SK-N-MC (cell line): ENCODE results near the gene SNF8.

Experiments
- DNase-seq: peaks from one replicate; pipeline ENCODE4 v3.0.0-alpha.2; 2011; ENCODE audit warnings: low read depth, low spot score
- H3K27ac ChIP-seq: fragments of 200-600 bp; sonication (generic); 2 replicates; pipeline ENCODE4 v1.5.1; 2016; ENCODE audit warnings: mixed run types
- H3K36me3 ChIP-seq: fragments of 200-600 bp; sonication (generic); 2 replicates; pipeline ENCODE4 v1.6.1; 2017; ENCODE audit warnings: antibody characterized with exemption, low read length, mixed read lengths; ENCODE audit not compliant: insufficient read depth
- H3K4me3 ChIP-seq: fragments of 200-600 bp; sonication (generic); 2 replicates; pipeline ENCODE4 v1.5.1; 2016
- H3K9ac ChIP-seq: fragments of 200-600 bp; sonication (generic); 2 replicates; pipeline ENCODE4 v1.8.0; 2017; ENCODE audit warnings: mixed run types, mixed read lengths; ENCODE audit not compliant: insufficient read length
- H3K9me3 ChIP-seq: fragments of 200-600 bp; sonication (generic); 2 replicates; pipeline ENCODE4 v1.6.1; 2017; ENCODE audit warnings: low read depth, mild to moderate bottlenecking, antibody characterized with exemption, low read length, moderate library complexity, mixed read lengths
- EZH2 ChIP-seq: fragments of 200-600 bp; sonication (generic); IDR thresholded peaks from one replicate; pipeline ENCODE4 v1.6.1; 2017; ENCODE audit warnings: antibody characterized with exemption
- FOXP2 ChIP-seq: optimal IDR thresholded peaks from 2 replicates; pipeline ENCODE3; 2011; ENCODE audit warnings: mild to moderate bottlenecking, moderate library complexity; ENCODE audit not compliant: insufficient read depth; ENCODE audit errors: extremely low read length, control extremely low read depth
- POLR2AphosphoS5 ChIP-seq: IDR thresholded peaks from 2 replicates; pipeline ENCODE4 v1.6.1; 2012; ENCODE audit warnings: mild to moderate bottlenecking, low read depth, low read length, borderline replicate concordance

SNF8 gene

DNA sequence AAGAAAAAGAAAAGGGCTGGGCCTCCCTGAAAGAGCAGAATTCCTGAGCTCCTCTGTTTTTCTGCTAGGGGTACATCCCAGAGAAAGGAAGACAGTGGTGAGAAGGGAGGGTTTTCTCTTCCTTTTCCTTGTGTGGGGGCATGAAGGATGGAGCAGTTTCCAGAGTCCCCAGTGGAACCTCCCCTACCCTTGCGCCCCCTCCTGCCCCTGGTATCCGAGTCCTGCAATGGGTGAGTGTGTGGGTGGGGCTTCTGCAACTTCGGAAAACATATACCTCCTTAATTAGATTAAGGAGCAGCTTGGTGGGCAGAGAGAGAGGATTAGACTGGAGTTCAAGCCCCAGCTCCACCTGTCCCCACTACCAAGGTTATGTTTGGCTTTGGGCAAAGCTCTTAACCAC, 29.2 kb upstream of the SNF8 start:
- DNase-seq = no peak
- H3K36me3 ChIP-seq = no peaks in the 10 kb centered on the region
- no peak overlapping the region for H3K4me3 ChIP-seq
- TF ChIP-seq EZH2 = no peak
- TF ChIP-seq FOXP2 = no peak
- no peak for TF ChIP-seq POLR2AphosphoS5
- no peak overlapping the region for H3K27ac ChIP-seq
- H3K9me3 ChIP-seq = no peaks in the 10 kb centered on the region
- no peak overlapping the region for H3K9ac ChIP-seq

DNA sequence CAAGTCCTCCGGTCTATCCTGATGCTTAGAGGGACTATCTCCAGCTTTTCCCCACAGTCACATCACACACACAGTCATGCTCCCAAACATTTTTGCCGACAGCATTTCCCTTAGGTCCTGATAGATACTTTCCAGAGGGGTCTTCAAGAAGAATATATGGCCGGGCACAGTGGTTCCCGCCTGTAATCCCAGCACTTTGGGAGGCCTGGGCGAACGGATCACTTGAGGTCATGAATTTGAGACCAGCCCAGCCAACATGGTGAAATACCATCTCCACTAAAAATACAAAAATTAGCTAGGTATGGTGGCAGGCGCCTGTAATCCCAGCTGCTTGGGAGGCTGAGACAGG, 28.1 kb upstream of the SNF8 start:
- TF ChIP-seq FOXP2 (no peak), EZH2 (no peak), POLR2AphosphoS5 (no peak)
- Histone ChIP-seq H3K9me3 (no peaks in the 10 kb centered on the region), H3K27ac (no peak overlapping the region), H3K9ac (no peak overlapping the region), H3K4me3 (no peak overlapping the region), H3K36me3 (no peaks in the 10 kb centered on the region)
- DNase-seq = no peak

DNA sequence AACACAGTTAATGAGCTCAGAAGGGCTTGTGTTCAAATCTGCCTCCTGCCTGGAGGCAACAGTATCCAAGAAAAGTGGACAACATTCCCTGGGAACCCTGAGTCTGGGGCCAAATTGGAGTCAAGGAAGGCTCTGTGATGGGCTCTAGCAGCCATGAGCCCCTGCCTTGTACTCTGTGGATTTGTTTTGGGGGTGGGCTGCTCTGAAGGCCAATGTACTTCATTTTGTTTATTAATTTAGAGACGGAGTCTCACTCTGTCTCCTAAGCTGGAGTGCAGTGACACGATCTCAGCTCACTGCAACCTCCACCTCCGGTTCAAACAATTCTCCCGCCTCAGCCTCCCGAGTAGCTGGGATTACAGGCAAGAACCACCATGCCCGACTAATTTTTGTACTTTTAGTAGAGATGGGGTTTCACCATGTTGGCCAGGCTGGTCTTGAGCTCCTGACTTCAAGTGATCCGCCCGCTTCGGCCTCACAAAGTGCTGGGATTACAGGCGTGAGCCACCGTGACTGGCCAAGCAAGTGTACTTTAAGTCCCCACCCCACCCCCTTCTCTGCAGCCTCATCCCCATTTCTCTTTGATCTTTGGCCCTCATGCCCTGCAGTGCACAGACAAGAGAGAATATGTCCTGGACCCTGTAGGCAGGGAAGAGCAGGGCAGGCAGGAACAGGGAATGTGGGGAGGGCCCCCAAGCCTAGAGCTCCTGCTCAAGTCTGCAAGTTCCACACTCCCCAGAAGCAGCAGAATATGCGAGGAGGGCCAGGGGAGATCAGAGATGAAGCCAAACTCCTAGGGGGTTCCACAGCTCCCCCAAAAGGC, 26.4 kb upstream of the SNF8 start:
- no peak overlapping the region for H3K4me3 ChIP-seq
- no peak for DNase-seq
- no peaks in the 10 kb centered on the region for H3K9me3 ChIP-seq
- no peak overlapping the region for H3K9ac ChIP-seq
- H3K27ac ChIP-seq = no peak overlapping the region
- TF ChIP-seq EZH2 = no peak
- no peaks in the 10 kb centered on the region for H3K36me3 ChIP-seq

DNA sequence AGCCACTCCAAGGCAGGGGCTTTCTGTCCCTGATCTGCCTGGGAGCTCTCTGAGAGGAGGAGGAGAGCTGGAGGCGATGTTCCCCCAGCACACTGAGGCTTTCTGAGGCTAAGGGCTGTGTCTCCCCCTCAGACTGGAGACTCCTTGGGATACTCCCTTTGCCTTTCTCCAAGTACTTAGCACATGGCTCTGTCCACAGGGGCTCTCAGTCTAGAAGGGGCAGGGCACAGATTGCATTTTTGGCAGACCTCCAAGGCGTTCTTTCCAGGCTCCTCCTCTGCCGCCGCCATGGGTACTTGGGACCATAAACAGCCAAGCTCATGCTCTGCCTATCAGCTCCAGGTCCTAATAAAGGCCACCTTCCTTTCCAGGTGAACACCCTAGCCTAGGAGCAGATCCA, 25.6 kb upstream of the SNF8 start:
- no peak for TF ChIP-seq EZH2
- TF ChIP-seq POLR2AphosphoS5 = no peak
- TF ChIP-seq FOXP2 = no peak
- H3K9me3 ChIP-seq = no peaks in the 10 kb centered on the region
- H3K27ac ChIP-seq = peak overlapping the region; percentile 46; the same call in 1 of the 2 replicates
- peak overlapping the region; percentile 28 for H3K9ac ChIP-seq
- H3K36me3 ChIP-seq = no peaks in the 10 kb centered on the region
- no peak for DNase-seq
- H3K4me3 ChIP-seq = no peak overlapping the region

DNA sequence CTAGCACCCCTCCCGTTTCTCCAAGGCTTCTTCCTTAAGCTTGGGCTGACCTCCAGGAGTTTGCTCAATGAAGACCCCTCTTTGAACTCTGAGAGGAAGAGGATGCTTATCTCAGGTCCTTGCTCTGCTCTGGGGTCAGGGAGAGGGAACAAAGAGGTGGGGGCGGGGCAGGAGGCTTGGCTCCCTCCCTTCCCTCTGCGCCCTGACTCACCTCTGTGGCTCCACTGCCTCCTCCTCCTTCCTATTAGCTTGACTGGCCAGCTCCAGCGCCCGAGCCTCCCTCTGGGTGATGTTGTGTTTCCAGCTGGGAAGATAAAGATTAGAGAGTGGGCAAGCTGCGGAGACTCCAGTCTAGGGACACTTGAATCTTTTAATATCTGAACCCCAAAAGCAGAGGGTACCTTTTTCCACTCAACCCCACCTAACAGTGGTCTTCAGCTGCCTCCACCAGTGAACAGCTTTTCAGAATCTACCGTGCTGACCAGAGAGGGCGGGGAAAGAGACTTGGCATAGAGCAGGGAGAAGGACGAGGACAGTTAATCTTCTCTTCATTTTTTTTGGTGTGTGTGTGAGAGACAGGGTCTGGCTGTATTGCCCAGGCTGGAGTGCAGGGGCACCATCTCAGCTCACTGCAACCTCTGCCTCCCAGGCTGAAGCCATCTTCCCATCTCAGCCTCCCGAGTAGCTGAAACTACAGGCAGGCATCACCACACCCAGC, 17.0 kb upstream of the SNF8 start:
- H3K4me3 ChIP-seq = no peak overlapping the region
- H3K27ac ChIP-seq = no peak overlapping the region
- no peaks in the 10 kb centered on the region for H3K9me3 ChIP-seq
- no peak for TF ChIP-seq FOXP2
- no peak for TF ChIP-seq POLR2AphosphoS5
- TF ChIP-seq EZH2 = no peak
- H3K36me3 ChIP-seq = no peaks in the 10 kb centered on the region
- DNase-seq = no peak
- H3K9ac ChIP-seq = no peak overlapping the region

DNA sequence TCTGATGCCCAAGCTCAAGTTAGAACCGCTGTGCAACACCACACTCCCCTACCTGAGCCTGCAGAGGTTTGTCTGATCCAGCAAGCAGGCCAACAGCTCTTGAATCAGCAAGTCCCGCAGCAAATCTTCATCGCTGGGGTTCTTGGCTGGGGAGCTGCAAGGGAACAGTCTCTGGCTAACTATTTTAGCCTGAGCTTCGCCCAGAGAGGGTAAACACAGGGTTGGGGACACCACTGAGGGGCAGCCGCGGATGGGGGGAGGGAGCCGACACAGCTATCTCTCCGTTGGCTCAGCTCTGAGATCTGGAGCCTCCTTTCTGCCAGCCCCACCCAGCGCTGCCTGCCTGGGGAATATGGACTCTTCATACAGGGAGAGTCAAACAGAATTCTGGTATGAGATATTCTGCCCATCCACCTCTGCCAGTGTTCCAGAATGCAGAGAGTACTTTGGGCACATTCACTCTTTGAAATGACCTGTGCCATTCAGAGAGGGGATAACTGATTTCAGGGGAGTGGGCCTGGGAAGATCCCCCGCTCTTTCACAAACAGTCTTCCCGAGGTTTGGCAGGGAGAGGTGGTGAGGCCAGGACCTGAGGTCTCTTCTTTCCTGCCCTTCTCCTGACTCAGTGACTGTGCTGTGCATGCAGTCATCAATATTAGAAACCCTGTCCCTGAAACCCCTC, 16.3 kb upstream of the SNF8 start:
- no peak overlapping the region for H3K4me3 ChIP-seq

DNA sequence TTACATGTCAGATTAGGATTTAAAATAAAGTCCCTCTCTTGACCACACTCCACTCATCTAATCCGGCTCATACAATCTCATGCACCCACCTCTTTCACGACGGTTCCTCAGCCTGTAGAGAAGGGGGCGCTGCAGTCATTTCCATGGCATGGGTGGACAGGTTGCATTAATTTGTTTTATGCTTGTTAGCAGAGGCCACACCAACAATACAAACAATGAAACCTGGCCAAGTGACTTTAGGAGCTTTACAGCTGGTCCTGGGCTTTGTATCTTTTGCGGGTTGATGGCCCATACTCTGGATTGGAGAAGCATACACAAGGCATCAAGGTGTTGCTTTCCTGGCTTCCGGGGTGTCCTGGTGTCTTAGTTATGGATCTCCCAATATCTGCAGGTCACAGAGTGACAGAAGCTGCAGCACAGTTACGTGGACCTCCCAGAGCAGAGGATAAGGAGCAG, 9.7 kb upstream of the SNF8 start:
- Histone ChIP-seq H3K36me3 (no peaks in the 10 kb centered on the region), H3K9ac (no peak overlapping the region), H3K4me3 (no peak overlapping the region), H3K27ac (no peak overlapping the region), H3K9me3 (no peaks in the 10 kb centered on the region)
- no peak for DNase-seq
- TF ChIP-seq FOXP2 (no peak), EZH2 (no peak), POLR2AphosphoS5 (no peak)

More for the DNA sequence above, 16.3 kb upstream of the SNF8 start:
- no peak for DNase-seq
- TF ChIP-seq POLR2AphosphoS5 (no peak), FOXP2 (no peak), EZH2 (no peak)
- Histone ChIP-seq H3K36me3 (no peaks in the 10 kb centered on the region), H3K27ac (no peak overlapping the region), H3K9me3 (no peaks in the 10 kb centered on the region), H3K9ac (no peak overlapping the region)

DNA sequence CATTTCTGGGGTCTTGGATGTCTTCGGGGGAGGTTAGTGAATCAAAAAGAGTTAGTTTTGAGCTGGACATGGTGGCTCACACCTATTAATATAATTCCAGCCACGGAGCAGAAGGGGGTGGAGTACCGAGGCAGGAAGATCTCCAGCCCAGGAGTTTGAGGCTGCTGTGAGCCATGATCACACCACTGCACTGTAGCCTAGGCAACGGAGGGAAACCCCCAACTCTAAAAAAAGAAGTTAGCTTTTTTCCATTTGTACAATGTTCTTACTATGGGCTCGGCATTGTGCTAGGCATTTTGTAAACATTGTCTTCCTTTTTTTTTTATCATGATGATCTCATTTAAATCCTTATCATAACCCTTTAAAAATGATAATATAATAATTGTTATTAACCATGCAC, 8.3 kb upstream of the SNF8 start:
- TF ChIP-seq FOXP2 (no peak), EZH2 (no peak), POLR2AphosphoS5 (no peak)
- H3K9ac ChIP-seq = no peak overlapping the region
- no peaks in the 10 kb centered on the region for H3K36me3 ChIP-seq
- H3K27ac ChIP-seq = no peak overlapping the region
- no peaks in the 10 kb centered on the region for H3K9me3 ChIP-seq
- H3K4me3 ChIP-seq = no peak overlapping the region
- DNase-seq = no peak
